Neural cell (in vitro differentiated cells): ENCODE measurements around the gene HDAC5.

Experiments used
- CTCF ChIP-seq: fragments of 450-650 bp; IDR thresholded peaks from 2 replicates; pipeline ENCODE4 v1.5.1; 2014; ENCODE audit warnings: antibody characterized with exemption, mild to moderate bottlenecking, moderate library complexity; ENCODE audit not compliant: poor library complexity, severe bottlenecking
- EP300 ChIP-seq: fragments of 450-650 bp; conservative IDR thresholded peaks from 2 replicates; pipeline ENCODE4 v1.6.1; 2014; ENCODE audit warnings: antibody characterized with exemption, mild to moderate bottlenecking, moderate library complexity; ENCODE audit not compliant: poor library complexity, severe bottlenecking
- EZH2 ChIP-seq: fragments of 200-600, 300-800 bp; shearing (Covaris generic), sonication (generic); IDR thresholded peaks from 2 replicates; pipeline ENCODE4 v1.6.1; 2014; ENCODE audit warnings: antibody characterized with exemption, low read length, borderline replicate concordance, mild to moderate bottlenecking; ENCODE audit not compliant: insufficient read depth, poor library complexity, severe bottlenecking
- MXI1 ChIP-seq: fragments of 450-650 bp; conservative IDR thresholded peaks from 2 replicates; pipeline ENCODE4 v1.6.1; 2014; ENCODE audit warnings: antibody characterized with exemption, mild to moderate bottlenecking; ENCODE audit not compliant: poor library complexity, severe bottlenecking
- POLR2AphosphoS5 ChIP-seq: IDR thresholded peaks from 2 replicates; pipeline ENCODE4 v1.6.1; 2012
- RAD21 ChIP-seq: fragments of 450-650 bp; conservative IDR thresholded peaks from 2 replicates; pipeline ENCODE4 v1.6.1; 2014; ENCODE audit warnings: antibody characterized with exemption, mild to moderate bottlenecking, moderate library complexity
- SMC3 ChIP-seq: fragments of 450-650 bp; conservative IDR thresholded peaks from 2 replicates; pipeline ENCODE4 v1.6.1; 2014; ENCODE audit warnings: antibody characterized with exemption, mild to moderate bottlenecking, moderate library complexity; ENCODE audit not compliant: poor library complexity
- TAF1 ChIP-seq: IDR thresholded peaks from 2 replicates; pipeline ENCODE4 v1.6.1; 2012; ENCODE audit warnings: low read depth
- TF ChIP-seq, protein P1 (sequence below): IDR thresholded peaks from 2 replicates; pipeline ENCODE4 v1.6.1; 2012; ENCODE audit warnings: borderline replicate concordance

DNA sequence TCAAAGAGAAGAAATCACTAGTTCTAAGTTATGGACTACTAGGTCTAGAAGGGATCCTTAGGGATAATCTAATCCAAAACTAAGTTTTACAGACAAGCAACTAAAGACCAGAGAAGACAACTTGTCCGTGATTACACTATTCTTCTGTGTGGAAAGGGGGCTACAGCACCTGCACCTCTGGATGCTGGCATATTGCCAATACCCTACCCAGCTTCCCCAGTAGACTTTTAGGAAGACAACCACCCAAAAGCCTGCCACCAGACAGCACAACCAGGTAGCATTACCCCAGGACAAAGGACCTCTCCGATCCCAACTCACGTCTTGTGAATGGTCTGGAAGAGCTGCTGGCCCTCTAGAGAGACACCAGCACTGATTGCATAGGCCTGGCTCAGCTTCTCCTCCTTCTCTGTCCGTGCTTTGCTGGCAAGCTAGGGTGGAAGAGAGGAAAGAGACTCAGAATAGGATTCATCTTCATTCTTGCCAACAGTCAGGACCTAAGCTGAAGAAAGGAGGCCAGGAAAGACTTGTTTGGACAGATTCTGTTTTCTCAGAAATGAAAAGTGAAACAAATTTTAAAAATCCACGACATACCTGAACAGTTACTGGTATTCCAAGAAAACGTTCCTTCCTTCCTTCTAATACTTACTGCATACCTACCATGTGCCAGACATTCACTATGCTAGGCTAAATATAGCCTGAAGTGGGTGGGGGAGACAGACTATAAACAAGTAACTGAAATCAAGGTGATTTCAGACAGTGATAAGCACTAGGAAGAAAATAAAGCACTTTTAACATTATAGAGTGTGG lies 83.4 kb downstream of the HDAC5 start:
- TF ChIP-seq CTCF, result no peak
- no peak for TF ChIP-seq SMC3
- TF ChIP-seq EP300, result no peak
- TF ChIP-seq MXI1, result no peak
- no peak for TF ChIP-seq EZH2
- TF ChIP-seq POLR2AphosphoS5, result no peak
- TF ChIP-seq TAF1, result no peak
- TF ChIP-seq, protein P1, sequence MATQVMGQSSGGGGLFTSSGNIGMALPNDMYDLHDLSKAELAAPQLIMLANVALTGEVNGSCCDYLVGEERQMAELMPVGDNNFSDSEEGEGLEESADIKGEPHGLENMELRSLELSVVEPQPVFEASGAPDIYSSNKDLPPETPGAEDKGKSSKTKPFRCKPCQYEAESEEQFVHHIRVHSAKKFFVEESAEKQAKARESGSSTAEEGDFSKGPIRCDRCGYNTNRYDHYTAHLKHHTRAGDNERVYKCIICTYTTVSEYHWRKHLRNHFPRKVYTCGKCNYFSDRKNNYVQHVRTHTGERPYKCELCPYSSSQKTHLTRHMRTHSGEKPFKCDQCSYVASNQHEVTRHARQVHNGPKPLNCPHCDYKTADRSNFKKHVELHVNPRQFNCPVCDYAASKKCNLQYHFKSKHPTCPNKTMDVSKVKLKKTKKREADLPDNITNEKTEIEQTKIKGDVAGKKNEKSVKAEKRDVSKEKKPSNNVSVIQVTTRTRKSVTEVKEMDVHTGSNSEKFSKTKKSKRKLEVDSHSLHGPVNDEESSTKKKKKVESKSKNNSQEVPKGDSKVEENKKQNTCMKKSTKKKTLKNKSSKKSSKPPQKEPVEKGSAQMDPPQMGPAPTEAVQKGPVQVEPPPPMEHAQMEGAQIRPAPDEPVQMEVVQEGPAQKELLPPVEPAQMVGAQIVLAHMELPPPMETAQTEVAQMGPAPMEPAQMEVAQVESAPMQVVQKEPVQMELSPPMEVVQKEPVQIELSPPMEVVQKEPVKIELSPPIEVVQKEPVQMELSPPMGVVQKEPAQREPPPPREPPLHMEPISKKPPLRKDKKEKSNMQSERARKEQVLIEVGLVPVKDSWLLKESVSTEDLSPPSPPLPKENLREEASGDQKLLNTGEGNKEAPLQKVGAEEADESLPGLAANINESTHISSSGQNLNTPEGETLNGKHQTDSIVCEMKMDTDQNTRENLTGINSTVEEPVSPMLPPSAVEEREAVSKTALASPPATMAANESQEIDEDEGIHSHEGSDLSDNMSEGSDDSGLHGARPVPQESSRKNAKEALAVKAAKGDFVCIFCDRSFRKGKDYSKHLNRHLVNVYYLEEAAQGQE, result no peak
- TF ChIP-seq RAD21, result no peak
